ENCODE results near the gene SERTAD3. TPM values are rescaled to one million over a fixed set of nuclear protein-coding genes. Genes with fewer than 3 reads are reported as not detected.

The SERTAD3 gene
- polyA plus RNA-seq, 1 donor, result 30.6 TPM

DNA sequence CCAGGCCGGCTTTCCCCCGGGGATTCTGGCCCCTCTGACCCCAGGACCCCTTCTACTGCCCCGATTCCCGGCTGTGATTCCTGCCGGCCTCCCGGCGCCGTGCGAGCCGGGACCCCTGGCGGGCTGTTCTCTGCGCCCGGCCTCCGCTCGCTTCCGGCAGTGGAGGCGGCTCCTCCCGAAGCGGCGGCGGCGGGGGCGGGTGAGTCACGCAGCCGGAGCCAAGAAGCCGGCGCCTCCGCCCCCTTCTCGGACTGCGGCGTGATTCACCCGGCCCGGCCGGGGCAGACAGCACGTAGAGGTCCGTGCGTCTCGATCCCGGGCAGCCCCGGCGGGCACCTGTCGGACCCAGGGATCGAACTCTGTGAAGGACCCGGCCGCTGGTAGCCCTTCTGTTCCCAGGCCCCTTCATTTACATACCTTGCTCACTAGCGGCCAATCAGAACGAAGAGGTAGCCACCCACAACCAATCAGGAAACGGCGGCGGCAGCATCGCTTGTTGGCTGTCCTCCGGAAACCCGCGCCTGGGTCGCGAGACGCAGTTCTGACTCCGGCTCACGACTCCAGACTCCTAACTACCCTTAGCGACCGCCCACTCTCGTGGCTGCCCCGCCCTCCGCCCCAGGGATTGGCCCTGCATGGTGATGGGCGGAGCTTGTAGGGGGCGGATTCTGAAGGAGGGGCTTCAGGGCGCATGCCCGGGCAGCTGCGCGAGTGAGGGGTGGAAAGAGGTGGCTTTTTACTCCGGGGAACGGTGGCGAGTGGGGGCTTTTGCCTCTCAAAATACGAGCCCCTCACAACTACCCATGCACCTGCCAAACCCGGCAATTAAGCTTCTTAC lies 18.5 kb downstream of the SERTAD3 start, which contains the start of gene SERTAD1:
TSS of gene SERTAD1 (minus strand) at position 543 of the 838 bp plus-strand sequence. CDS start 2,446 bp downstream, outside the sequence.
- DNase-seq, result peak; percentile 100

DNA sequence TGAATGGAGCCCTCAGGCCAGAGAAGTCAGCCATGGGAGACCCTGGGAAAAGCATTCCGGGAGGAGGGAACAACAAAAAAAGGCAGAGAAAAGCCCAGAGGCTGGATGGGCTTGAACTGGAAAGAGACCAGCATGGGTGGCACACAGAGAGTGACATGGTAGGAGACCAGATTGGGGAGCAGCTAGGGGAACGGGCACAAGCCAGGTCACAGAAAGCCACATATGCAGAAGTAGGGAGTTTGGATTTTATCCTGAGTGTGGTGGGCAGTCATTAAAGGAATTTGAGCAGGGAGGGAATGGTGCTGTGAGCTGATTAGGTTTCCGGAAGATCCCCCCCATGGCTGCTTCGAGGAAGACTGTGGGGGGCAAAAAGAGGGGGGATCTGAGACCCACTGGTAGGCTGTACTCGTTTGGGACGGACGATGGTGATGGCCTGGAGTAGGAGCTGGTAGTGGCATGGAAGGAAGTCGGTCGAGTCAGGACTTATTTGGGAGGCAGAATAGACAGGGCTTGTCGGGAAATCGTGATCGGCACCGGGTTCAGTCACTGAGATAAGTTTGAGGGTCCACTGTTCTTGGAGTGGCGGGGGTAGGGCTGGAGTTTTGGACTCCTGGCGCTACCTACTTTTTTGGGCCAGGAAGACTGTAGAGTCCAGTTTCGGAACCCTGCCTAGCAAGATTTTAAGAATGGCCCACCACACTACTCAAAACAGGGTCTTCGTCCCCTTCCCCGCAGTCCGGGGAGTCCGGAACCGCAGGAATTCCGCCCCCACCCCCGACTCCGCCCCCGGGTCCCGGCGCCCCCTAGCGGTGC lies 19.3 kb downstream of the SERTAD3 start:
- no peak for DNase-seq

DNA sequence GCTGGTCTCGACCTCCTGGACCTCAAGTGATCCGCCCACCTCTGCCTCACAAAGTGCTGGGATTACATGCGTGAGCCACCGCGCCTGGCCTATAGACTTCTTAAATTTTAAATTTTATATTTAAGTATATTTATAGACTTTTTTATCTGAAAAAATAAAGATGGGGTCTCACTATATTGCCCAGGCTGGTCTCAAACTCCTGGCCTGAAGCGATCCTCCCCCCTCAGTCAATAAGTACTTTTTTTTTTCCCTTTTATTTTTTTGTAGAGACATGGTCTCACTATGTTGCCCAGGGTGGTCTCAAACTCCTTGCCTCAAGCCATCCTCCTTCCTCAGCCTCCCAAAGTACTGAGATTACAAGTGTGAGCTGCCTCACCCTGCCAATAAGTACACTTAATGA lies 20.2 kb downstream of the SERTAD3 start:
- DNase-seq, result no peak

DNA sequence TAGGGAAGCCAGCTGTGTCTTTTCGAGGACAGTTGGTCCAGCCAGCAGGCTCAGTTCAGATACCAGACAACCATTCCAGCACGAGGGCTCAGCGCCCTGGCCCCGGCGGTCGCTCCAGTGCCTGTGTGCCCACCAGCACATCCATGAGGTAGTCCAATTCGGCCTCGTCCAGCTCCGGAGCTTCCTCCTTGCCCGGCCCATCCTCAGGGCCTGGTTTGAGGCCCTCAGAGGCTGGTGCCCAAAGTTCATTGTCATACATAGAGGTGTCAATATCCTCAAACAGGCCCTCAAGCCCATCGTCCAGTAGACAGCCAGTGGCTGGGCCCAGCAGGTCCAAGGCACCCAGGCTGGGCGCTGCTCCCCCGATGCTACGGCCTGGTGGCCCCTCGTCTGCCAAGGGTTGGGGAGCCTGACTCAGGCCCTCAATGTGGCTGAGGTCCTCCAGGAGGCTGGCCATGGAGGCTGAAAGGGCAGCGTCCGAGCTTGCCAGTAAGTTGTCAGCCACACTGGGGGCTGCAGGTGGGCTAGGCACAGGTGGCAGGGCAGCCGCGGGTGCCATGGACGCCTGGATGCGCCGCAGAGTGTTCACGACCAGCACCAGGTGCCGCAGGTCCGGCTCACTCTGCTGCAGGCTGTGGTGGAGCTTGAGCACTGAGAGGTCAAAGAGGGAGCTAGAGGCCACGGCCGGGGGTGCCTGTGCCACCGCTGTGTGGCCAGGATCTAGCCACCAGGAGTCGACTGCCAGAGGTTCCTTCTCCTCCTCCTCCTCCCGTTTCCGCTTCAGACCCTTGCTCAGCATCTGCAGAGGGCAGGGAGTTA lies 21.2 kb downstream of the SERTAD3 start:
- DNase-seq, result no peak

DNA sequence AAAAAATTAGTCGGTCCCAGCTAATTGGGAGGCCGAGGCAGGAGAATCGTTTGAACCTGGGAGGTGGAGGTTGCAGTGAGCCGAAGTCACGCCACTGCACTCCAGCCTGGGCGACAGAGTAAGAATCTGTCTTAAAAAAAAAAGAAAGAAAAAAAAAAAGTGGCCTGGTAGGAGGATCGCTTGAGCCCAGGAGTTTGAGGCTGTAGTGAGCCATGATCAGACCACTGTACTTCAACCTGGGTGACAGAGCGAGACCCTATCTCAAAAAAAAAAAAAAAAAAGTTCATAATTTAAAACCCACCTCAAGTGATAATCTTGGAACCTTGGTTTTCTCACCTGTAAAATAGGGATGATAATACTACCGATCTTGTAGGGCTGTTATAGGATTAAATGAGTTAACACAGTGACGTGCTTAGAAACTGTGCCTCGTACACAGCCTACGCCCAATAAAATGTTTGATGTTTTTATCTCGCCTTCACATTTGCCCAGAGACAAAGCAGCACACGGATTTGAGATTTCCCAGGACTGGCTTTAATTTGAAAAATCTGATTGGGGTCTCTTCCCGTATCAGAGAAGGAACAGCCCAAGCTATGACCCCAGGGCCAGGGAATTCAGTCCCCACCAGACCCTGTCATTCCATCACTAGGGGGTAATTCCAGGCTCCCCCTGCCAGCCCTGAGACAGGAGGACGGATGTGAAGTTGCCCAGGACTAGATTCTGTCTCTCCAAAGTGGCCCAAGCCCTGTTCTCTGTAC lies 22.0 kb downstream of the SERTAD3 start:
- DNase-seq, result no peak

DNA sequence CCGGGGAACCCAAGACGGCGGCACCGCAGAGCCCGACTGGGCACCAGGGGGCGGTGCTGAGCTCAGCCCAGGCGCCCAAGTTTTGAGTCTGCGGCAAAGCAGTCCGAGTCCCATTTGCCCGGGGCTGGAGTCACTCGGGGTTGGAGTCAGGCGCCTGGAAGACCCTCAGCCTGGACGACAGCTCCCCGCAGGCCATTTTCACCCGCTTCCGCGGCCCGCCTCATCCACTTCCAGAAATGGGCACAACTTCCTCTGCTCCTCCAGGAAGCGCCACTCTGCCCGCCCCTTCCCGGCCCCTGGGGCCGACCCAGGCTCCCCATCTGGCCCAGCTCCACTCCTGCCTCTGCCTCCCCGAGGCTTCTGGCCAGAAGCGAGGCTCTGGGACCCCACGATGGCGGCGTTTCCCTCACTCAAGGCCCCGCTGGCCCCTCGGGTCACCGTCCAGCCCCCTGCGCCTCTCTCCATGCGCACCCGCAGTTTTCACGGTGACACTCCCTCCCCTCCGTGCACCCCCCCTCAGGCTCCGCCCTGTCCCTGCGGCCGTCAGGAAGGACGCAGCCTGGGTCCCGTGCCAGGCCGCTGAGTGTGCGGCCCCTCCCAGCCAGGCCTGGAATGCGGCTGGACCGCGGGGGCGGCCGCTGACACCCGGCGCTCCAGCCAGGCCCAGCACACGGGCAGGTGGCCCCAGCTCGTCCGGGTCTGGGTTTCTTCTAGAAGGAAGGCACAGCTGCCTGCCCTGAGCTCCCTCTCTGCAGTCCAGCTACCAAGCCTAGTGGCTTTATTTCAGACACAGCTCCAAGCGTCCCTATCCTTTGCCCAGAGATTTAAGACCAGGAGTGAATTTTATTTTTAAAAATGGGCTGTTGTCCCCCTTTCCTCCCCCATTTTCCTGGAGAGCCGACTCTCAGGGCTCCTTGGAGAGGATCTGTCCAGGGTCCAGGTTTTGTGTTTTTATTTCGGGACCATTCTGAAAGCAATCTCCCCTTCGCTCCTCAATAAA lies 23.1 kb downstream of the SERTAD3 start:
- peak; percentile 88 for DNase-seq

DNA sequence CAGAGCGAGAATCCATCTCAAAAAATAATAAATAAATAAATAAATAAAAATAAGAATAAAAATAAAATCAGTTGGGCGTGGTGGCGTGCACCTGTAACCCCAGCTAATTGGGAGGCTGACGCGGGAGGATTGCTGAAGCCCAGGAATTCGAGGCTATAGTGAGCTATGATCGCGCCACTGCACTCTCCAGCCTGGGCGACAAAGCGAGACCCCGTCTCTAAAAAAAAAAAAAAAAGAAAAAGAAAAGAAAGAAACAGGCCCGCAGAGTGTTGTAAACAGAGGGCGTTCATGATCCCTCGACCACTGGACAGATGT lies 23.7 kb downstream of the SERTAD3 start:
- DNase-seq, result no peak

DNA sequence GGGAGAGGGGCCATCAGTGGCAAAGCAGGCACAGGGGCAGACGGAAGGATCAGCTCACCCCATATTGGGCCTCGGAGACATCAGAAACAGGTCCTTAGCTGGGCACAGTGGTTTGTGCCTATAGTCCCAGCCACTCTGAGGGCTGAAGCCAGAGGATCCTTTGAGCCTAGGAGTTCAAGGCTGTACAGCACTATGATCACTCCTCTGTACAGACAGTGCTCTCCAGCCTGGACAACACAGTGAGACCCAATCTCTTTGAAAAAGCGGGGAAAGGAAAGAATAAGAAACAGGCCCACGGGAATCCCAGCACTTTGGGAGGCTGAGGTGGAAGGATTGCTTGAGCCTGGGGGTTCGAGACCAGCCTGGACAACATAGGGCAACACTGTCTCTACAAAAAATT lies 24.4 kb downstream of the SERTAD3 start:
- DNase-seq, result no peak

DNA sequence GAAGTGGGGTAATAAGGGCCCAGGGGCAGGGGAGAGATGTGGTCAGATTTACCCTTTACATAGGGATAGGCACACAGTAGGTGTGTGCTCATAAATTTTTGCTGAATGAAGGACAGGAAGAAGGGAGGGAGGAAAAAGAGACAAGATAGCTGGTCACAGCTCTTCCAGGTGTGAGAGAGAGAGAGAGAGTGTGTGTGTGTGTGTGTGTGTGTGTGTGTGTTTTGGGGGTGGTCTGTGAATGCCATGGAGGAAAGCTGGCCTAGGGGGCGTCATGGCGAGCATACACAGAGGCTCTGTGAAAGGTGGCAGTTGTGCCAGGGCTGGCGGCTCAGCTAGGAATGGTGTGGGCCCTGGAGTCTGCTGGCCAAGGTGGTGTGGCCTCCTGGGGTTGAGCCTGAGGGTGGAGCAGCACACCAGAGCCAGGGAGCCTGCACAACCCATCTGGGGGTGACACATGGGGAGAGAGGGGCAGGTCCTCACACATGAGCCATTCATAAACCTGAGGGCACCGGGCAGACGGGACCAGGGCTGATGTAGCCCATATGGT lies 25.0 kb downstream of the SERTAD3 start:
- DNase-seq, result no peak

DNA sequence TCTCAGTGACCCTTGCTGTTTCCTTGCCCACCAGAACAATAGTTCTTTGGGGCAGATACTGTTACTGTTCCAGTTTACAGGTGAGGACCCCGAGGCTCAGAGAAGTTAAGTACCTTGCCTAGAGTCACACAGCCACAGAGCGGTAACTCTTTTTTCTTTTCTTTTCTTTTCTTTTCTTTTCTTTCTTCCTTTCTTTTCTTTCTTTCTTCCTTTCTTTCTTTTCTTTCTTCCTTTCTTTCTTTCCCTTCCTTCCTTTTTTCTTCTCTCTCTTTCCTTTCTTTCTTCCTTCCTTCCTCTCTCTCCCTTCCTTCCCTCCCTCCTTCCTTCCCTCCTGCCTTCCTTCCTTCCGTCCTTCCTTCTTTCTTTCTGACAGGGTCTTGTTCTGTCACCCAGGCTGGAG lies 26.1 kb downstream of the SERTAD3 start:
- DNase-seq, result no peak

DNA sequence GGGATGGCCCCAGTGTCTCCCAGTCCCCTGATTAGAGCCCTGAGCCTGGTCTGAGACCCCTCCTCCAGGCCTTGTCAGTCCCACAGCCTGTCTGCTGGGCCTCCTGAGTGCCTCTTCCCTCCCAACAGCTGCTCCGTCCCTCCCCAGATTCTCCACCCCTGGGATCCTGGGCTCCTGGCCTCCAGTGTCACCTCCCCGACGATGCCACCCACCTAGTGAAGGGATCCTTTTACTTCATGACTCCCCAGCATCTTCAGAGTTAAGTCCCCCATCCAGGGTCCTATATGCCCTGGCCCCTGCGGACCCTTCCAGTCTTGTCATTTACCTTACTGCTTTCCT lies 26.5 kb downstream of the SERTAD3 start:
- no peak for DNase-seq

DNA sequence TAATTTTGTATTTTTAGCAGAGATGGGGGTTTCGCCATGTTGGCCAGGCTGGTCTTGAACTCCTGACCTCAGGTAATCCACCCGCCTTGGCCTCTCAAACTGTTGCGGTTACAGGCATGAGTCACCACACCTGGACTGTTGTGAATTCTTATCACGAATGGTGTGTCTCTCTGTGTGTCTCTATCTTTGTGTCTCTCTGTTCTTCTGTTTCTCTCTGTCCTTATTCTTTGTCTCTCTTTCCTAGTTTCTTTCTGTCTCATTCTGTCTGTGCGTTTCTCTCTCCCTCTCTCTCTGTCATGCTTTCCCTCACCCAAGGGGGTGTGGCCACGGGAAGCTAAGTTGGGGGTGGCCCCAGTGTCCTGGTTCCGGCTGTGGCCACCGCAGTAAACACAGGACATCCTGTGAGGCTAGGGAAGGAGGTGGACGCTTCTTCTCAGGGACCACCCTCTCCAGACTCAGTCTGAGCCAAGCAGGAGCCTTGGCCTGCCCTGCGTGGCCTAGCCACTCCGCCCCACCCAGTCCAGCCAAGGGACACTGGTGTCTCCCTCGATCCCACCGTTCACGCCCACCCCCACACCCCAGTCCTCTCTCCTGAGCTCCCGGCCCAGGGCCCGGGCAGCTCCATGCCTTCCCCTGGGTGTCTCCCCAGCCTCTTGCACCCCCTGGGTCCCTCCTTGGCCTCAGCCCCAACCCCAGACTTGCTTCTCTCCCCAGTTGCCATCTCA lies 27.1 kb downstream of the SERTAD3 start:
- DNase-seq, result no peak

DNA sequence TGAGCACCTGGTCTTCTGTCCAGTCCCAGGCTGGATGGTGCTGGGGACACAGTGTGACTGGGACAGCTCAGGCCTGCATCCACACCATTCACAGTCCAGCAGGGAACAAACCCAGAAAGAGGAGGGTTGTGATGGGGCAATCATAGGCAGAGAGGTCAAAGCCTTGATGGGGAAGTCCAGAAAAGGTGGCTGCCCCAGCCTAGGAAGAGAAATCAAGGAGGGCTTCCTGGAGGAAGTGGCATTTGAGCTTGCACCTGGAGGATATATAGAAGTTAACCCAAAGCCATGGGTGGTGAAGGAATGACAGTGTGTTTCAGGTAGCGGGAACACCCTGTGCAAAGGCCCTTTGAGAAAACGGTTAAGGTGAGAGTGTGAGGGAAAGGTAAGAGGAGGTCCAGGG lies 28.4 kb downstream of the SERTAD3 start:
- no peak for DNase-seq

DNA sequence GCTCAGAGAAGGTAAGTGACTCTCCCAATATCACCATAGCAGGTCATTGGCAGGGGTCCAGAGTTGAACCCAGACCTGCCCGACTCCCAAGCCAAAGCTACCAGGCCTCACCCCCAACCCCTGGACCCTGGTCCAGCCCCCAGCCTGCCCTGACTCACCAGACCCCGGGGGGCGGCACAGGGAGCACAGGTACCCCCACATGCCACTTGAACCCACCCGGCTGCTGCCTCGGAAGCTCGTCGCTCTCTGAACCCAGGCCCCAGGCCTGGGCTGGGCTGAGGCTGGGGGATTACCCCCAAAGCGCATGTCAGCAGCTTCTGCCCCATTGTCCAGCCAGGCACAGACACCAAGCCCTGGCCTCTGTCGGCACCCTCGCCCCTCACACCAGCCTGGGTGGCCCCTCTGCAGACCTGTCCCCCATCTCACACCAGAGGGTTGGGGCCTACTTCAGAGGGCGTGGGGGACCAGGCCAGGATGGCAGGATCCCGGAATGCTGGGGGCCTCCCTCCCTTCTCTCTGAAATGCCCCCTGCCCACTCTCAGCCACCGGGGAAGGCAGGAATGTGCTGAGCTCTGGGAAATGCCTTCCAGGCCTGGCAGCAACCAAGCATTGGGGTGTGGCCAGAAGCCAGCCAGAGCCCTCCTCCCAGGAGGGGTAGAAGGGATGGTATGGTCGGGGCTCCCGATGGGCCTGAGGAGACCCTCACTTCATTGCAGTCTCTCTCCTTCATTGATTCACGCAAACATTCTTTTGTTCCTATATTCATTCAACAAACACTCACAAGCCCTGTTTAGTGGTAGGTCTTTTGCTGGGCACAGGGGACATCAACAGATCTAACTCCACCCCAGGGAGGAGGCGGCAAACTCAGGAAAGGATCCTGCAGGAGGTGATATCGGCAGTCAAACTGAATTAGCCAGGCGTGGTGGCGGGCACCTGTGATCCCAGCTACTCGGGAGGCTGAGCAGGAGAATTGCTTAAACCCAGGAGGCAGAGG lies 29.3 kb downstream of the SERTAD3 start:
- DNase-seq, result no peak

DNA sequence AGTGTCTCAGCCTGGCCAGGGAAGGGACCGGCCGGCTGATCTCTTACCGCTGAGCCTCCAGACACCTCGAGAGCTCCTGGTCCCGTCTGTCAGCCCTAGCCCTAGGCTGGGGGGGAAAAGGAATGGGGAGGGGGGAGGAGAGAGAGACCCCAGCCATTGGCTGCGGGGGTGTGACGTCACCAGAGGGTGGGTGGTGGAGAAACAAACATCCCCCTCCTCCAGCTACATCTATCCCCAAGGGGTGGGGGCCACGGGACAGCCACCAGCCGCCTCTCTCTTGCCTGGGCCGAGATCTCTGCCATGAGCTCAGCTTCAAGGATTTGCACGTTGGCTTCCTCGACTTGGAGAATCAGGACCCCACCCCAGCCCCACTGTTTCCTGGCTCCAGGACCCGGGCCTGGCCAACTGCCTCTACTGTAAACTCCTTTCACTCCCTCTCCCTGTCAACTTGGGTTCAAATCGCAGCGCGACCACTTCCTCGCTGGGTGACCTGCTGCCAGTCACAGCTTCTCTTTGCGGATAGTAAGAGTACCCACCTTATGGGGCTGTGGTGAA lies 30.8 kb downstream of the SERTAD3 start, which contains the start of gene PRX:
TSS of gene PRX (minus strand) at position 88 of the 555 bp plus-strand sequence. CDS start 5,446 bp downstream, outside the sequence.
- DNase-seq, result no peak

DNA sequence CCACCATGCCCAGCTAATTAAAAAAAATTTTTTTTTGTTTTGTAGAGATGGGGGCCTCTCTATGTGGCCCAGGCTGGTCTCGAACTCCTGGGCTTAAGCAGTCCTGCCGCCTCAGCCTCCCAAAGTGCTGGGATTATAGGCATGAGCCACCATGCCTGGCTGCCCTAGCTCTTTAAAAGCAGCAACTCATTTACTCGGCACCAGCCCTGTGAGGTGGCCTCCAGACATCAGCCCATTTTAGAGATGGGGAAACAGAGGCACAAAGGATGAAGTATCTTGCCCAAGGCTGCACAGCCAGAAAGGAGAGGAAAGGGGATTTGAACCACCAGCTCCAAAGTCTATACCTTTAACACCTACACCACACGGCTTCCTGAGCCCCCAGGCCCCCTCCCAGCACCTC lies 31.3 kb downstream of the SERTAD3 start:
- DNase-seq, result no peak

DNA sequence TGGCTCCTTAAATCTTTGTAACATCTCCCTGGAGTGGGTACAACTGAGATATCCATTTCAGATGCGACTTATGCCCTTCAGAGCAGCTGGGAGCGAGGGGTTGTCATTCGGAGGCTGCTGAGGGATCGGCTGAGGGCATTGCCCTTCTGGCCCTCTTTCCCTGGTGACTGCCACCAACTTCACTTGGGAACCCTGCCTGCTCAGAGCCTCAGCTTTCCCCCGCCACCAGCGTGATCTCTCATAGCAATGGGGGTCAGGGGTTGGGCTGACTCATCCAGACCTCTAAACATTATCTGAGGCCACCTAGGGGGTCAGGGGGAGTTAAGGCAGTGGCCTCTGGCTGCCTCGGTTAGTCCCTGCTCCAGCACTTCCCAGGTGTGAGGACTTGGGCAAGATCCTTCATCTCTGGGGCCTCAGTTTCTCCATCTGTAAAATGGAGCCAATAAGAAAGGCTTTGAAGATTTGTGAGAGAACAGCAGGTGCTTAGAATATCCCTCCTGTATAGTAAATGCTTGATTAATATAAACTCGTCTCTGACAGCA lies 32.1 kb downstream of the SERTAD3 start:
- DNase-seq, result no peak
